Dendritic cell treated with granulocyte-macrophage colony-stimulating factor and Interleukin-4, amounts not matched to agents 40 ng/mL and 50 ng/mL, for 4 days (primary cell): ENCODE results near the gene PHYH.
"Not testable (repeated sequence)": the region's sequence is repeated elsewhere in the genome, so short reads cannot be mapped to it uniquely, and the experiment has no call there.

Experiments used
- H3K27ac Mint-ChIP-seq: one replicate; pipeline ENCODE4 v1.8.0; 2022; ENCODE audit warnings: mild to moderate bottlenecking, mixed read lengths
- H3K27me3 Mint-ChIP-seq: one replicate; pipeline ENCODE4 v1.8.0; 2022; ENCODE audit warnings: mild to moderate bottlenecking, mixed read lengths
- H3K36me3 Mint-ChIP-seq: one replicate; pipeline ENCODE4 v1.8.0; 2022; ENCODE audit warnings: low read depth, mixed read lengths
- H3K4me1 Mint-ChIP-seq: one replicate; pipeline ENCODE4 v1.8.0; 2022; ENCODE audit warnings: low read depth, mixed read lengths
- H3K4me3 Mint-ChIP-seq: one replicate; pipeline ENCODE4 v1.8.0; 2022; ENCODE audit warnings: mild to moderate bottlenecking, moderate library complexity, mixed read lengths
- H3K9me3 Mint-ChIP-seq: one replicate; pipeline ENCODE4 v1.8.0; 2022; ENCODE audit warnings: mixed read lengths
- intact Hi-C: fragments of 100-400 bp; cut with micrococcal nuclease; formaldehyde crosslinking; loops from one replicate; pipeline ENCODE4 v1.15.0; 2022

The PHYH gene

DNA sequence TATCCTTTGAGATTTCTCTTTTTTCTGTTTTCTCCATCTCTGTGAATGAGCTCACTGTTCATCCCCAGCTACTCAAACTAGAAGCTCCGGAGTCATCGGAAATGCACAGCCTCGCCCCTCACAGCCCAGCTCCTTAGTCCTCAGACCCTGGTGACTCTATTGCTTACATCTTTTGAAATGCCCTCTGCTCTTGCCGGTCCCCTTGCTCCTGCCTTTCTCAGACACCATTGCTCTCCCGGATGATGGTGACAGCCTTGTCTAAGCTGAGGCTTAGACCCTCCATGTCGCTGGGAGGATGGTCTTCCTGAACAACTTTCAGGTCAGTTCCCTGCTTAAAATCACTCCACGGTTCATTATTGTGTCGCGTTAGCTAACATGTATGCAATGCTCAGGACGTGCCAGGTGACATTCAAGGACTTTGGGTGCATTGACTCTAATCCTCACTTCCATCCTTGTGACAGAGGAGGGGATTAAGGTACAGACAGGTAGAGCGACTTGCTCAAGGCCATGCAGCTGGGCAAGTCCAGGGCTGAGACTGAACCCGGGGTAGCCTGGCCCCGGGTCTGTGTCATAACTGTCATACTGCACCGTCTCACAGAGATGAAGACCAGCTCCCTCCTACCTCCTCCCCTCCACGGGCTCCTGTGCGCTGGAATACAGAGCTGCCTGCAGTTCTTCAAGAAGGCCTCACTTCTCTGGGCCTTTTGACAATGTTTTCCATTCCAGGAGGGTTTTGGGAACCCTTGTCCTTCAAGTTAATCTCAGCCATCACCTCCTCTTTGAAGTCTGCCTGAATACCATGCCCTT lies 61.4 kb downstream of the PHYH start:
- Mint-ChIP-seq H3K36me3 (no peaks in the 10 kb centered on the region), H3K4me1 (no peaks in the 10 kb centered on the region), H3K27me3 (no peaks in the 10 kb centered on the region), H3K4me3 (no peak overlapping the region), H3K9me3 (no peaks in the 10 kb centered on the region), H3K27ac (no peak overlapping the region)
- intact Hi-C loops: no loop called here

- H3K27me3 Mint-ChIP-seq: no peaks in the 10 kb centered on the region
- H3K9me3 Mint-ChIP-seq: no peaks in the 10 kb centered on the region
- H3K4me3 Mint-ChIP-seq: no peak overlapping the region
- no peaks in the 10 kb centered on the region for H3K36me3 Mint-ChIP-seq
- no peaks in the 10 kb centered on the region for H3K4me1 Mint-ChIP-seq
- H3K27ac Mint-ChIP-seq: no peak overlapping the region
- intact Hi-C loops: no loop called here
Measured at GRCh38 chr10:13236638-13237037, 63.2 kb downstream of the PHYH start.

DNA sequence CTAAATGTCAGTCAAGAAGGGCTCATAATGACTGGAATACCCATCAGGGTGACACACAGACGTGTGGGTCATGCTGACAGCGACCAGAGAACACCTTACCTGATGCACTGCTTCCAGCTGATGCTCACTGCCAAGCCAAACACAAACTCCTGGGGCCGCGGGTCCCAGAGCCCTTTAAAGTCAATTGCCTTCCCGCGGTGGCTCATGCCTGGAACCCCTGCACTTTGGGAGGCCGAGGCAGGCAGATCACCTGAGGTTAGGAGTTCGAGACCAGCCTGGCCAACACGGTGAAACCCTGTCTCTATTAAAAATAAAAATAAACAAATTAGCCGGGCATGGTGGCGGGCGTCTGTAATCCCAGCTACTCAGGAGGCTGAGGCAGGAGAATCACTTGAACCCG lies 65.1 kb downstream of the PHYH start:
- H3K4me1 Mint-ChIP-seq, intact Hi-C loops: not testable (repeated sequence)

GRCh38 chr10:13234172-13234571 lies 65.7 kb downstream of the PHYH start, which contains the start of gene UCMA:
TSS of gene UCMA (minus strand) at chr10:13234374. CDS start at chr10:13234258, 116 bp downstream.
- Mint-ChIP-seq H3K27me3 (no peaks in the 10 kb centered on the region), H3K9me3 (no peaks in the 10 kb centered on the region), H3K4me3 (no peak within 1 kb of the TSS), H3K4me1 (no peaks in the 10 kb centered on the region), H3K27ac (no peak within 1 kb of the TSS), H3K36me3 (no peaks in the 10 kb centered on the region)
- intact Hi-C loops: no loop called here

More for the DNA sequence above, 65.1 kb downstream of the PHYH start:
- H3K27me3 Mint-ChIP-seq, H3K9me3 Mint-ChIP-seq, H3K36me3 Mint-ChIP-seq, H3K27ac Mint-ChIP-seq, H3K4me3 Mint-ChIP-seq: not testable (repeated sequence)

GRCh38 chr10:13233358-13233757 lies 66.5 kb downstream of the PHYH start:
- Mint-ChIP-seq H3K4me3 (no peak overlapping the region), H3K27ac (no peak overlapping the region), H3K27me3 (no peaks in the 10 kb centered on the region), H3K4me1 (no peaks in the 10 kb centered on the region), H3K9me3 (no peaks in the 10 kb centered on the region), H3K36me3 (no peaks in the 10 kb centered on the region)
- intact Hi-C loops: no loop called here

GRCh38 chr10:13231808-13232207 lies 68.1 kb downstream of the PHYH start:
- Mint-ChIP-seq H3K9me3 (no peaks in the 10 kb centered on the region), H3K27ac (no peak overlapping the region), H3K27me3 (no peaks in the 10 kb centered on the region), H3K4me3 (no peak overlapping the region), H3K36me3 (no peaks in the 10 kb centered on the region), H3K4me1 (no peaks in the 10 kb centered on the region)
- intact Hi-C loops: no loop called here

DNA sequence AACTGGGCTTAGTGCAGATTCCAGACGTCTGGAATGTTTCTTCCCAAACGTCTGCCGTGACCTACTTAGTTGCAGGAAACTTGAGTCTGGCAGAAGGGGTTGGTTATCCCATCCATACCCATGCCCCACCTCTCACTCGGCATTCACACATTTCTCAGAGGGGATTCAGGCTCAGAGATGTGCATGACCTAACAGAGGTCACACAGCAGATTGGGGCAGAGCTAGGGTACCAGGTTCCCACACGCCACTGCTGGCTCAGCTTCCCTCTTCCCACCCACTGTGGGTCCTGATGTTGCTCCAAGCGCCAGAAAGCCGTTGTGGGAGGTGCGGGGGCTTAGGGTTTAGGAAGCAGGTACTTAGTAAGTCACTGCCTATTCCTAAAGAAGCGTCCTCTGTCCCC lies 68.7 kb downstream of the PHYH start:
- Mint-ChIP-seq H3K4me1 (no peaks in the 10 kb centered on the region), H3K27ac (no peak overlapping the region), H3K9me3 (no peaks in the 10 kb centered on the region), H3K36me3 (no peaks in the 10 kb centered on the region), H3K4me3 (no peak overlapping the region), H3K27me3 (no peaks in the 10 kb centered on the region)
- intact Hi-C loops: no loop called here
